Lower leg skin (tissue), 3 donors: Measurements from ENCODE around the gene HOXA7.

ENCODE experiments used
- CTCF ChIP-seq, 3 donors: fragments of 450-650 bp; IDR thresholded peaks; one replicate each; pipeline ENCODE4 v1.5.1; 2016; ENCODE audit warnings: antibody characterized with exemption in 3 of 3, mild to moderate bottlenecking in 3 of 3, moderate library complexity in 2 of 3
- POLR2A ChIP-seq, 2 donors: fragments of 450-650 bp; IDR thresholded peaks; one replicate each; pipeline ENCODE4 v1.6.1; 2016 to 2017; ENCODE audit warnings: antibody characterized with exemption in 2 of 2, mild to moderate bottlenecking in 1 of 2, moderate library complexity in 1 of 2

- TF ChIP-seq POLR2A (IDR thresholded peaks at IDR 0.05): no peak
- TF ChIP-seq CTCF (IDR thresholded peaks at IDR 0.05): no peak
Measured at GRCh38 chr7:27125986-27126394, 30.5 kb downstream of the HOXA7 start.
